GM19099 (cell line): ENCODE results near the gene PHACTR3.

ENCODE experiments used
- POLR2A ChIP-seq: IDR thresholded peaks from 3 replicates; pipeline ENCODE4 v1.6.1; 2011; ENCODE audit warnings: low read depth; ENCODE audit not compliant: insufficient read length; ENCODE audit errors: extremely low read depth

PHACTR3 gene

DNA sequence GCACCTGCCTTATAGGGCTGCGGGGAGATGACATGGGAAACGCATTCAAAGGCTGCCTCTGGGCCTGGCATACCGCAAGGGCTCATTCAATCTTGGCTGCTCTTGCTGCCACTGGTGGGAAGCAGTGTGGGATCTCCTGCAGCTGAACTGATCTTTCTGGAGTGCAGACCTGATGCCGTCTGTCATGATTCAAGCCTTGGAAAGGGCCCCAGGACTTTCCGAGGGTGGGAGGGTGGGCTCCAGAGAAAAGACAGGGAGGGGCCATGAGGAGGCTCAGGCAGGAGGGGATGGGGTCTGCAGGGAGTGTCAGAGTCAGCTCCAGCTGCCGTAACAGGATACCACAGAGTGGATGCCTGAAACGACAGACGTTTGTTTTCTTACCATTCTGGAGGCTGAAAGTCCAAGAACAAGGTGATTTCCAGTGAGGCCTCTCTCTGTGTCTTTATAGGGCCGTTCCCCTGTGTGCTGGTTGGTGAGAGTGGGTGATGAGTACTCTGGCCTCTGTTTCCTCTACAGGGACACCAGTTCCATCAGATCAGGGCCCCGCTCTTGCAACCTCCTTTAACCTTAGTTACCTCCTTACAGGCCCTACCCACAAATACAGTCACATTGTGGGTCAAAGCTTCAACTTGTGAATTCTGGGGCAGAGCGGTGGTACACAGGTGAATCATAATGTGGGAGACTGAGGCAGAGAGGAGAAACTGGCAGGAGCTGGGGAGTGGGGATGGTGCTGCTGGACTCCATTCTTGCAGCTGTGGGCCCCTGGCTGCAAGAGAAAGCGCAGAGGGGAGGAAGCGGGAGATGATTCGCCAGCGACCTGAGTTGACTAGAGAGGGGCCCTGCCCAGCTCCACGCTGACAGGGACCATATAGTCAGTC, 180.7 kb downstream of the PHACTR3 start:
- no peak for TF ChIP-seq POLR2A

GRCh38 chr20:59785669-59785959, 181.3 kb downstream of the PHACTR3 start:
- TF ChIP-seq POLR2A, result no peak

- TF ChIP-seq POLR2A, result no peak
These were observed 181.9 kb downstream of the PHACTR3 start for GRCh38 chr20:59785986-59786795.

DNA sequence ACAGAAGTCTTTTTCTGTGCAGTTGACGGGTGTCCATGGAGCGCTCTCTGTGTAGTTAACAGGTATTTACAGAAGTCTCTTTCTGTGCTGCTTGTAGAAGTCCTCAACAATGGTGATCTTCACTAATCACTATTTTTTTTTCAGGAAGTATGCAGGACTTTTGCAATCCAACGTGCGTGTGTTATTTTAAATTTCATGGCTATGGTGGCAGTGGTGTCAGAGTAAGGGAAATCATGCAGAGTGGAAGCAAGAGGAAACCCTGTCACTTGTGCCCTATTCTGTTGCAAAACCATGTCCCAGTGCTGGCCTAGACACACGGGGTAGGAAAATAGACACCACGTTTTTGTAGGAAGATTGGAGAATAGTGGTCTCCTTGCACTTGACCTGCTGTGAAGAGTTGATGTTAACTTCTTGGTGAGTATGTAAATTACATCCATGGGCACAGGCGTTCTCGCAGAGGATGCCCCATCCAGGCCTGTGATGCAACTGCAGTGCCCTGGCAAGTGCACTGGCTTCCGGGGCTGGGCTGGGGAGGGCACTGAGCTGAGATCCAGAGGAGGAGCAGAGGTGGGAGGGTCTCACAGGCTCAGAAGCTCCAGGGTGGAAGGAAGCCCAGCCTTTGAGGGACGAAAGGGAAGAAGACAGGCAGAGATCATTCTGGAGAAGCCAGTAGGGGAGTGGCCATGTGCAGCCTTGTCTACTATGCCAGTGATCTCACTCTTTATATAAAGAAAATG, 182.6 kb downstream of the PHACTR3 start:
- no peak for TF ChIP-seq POLR2A

- no peak for TF ChIP-seq POLR2A
These were observed 183.2 kb downstream of the PHACTR3 start for GRCh38 chr20:59787538-59787890.

GRCh38 chr20:59788196-59788735, 183.9 kb downstream of the PHACTR3 start:
- TF ChIP-seq POLR2A, result no peak

GRCh38 chr20:59788811-59789397, 184.6 kb downstream of the PHACTR3 start:
- no peak for TF ChIP-seq POLR2A

DNA sequence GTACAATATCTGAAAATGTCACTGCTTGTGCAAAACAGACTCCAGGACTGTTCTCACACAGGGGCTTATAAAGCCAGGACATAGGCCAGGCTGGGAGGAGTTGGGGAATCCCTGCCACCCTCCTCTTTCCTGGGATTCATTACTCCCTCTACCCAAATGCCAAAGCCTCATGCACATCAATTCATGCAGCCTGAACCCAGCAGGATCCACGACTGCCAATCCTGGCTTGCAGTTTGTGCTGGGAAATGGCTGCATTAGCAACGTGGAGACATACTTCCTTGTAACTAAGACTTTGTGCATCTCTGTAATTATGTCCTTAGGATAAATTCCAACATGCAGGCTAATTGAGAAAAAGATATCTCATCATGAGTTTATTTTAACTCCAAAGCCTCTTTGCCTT, 185.3 kb downstream of the PHACTR3 start:
- no peak for TF ChIP-seq POLR2A

GRCh38 chr20:59790346-59790745, 186.0 kb downstream of the PHACTR3 start:
- no peak for TF ChIP-seq POLR2A

- TF ChIP-seq POLR2A, result no peak
These were observed 188.0 kb downstream of the PHACTR3 start for GRCh38 chr20:59792300-59792699.

- no peak for TF ChIP-seq POLR2A
These were observed 190.2 kb downstream of the PHACTR3 start for GRCh38 chr20:59794555-59794954.

DNA sequence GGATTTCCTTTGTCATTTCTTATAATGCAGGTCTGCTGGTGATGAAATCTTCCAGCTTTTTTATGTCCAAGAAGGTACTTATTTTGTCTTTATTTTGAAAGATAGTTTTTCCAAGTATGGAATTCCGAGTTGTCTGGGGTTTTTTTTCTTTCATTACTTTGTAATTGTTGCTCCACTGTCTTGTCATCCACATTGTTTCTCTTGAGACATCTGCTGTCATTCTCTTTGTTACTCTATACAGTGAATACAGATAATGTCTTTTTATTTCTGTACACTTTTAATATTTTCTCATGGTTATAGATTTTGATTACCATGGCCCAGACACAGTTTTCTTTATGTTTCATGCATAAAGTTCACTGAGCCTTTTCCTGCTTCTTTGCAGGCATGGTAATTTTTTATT, 196.0 kb downstream of the PHACTR3 start:
- TF ChIP-seq POLR2A, result no peak

DNA sequence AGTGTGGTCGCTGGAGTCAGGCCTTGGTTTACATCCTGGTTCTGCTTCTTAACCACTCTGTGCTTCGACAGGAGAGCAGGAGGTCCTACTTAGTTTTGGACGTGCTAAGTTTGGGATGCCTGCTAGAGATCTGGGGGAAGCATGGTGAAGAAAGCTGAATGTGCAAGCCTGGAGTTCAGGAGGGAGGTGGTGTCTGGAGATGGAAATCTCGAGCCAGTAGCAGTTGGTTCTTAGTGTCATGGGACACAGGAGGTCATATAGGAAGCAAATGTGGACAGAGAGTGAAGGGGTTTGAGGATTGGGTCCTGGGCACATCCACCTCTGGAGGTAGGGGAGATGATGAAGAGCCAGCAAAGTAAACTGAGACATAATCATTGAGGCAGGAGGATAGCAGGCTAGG, 197.7 kb downstream of the PHACTR3 start:
- no peak for TF ChIP-seq POLR2A

DNA sequence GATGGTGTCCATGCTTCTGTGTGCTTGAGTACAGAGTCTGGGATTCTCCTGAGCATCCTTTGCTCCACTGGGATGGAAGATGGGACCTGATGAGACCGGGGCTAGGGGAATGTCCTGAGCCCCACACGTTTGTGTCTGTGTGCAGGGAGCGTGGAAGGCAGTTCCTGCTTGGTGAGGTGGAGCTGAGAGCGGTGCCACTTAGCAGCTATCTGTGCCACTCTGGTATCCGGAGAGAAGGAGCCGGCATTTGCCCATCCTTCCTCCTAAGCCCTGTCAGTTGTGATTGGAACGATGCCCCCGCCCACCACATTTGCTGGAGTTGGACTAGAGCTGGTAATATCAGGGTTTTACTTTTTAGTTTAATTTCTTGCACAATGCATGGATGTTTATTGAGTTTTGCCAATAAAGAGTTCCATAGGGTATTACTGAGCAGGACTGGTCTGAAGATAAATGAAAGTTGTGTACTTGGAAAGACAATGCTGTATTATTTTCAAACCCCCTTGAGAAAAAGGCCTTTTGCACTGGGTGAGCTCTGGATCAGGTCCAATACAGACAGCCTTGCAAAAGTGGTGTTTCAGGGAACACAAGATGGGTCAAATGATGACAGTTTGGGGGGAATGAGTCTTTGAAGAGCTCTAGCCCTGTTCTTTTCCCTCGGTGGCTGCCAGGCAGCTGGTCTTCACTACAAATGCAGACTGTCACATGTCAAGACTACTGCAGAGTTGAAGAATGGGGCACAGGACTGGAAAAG, 198.3 kb downstream of the PHACTR3 start:
- TF ChIP-seq POLR2A, result no peak
